Activated CD4-positive, alpha-beta T cell treated with anti-CD3 and anti-CD28 coated beads, Interleukin-2, Interleukin-6, amounts not matched to agents 100 ng/mL and 50 ng/mL, durations not matched to agents 16 hours and 8 hours (primary cell): ENCODE results near the gene GATA1.
"Not testable (repeated sequence)": the region's sequence is repeated elsewhere in the genome, so short reads cannot be mapped to it uniquely, and the experiment has no call there.

ENCODE experiments used
- DNase-seq: peaks from one replicate; pipeline ENCODE4 v3.0.0-alpha.2; 2020

GATA1 gene

GRCh38 chrX:48816014-48816810 is 29.8 kb downstream of the GATA1 start:
- no peak for DNase-seq

- DNase-seq, result no peak
These were observed 31.7 kb downstream of the GATA1 start for GRCh38 chrX:48818098-48818497.

GRCh38 chrX:48818866-48819265 is 32.5 kb downstream of the GATA1 start:
- DNase-seq, result no peak

- not testable (repeated sequence) for DNase-seq
These were observed 33.0 kb downstream of the GATA1 start for GRCh38 chrX:48819394-48819793.

- DNase-seq, result no peak
These were observed 36.7 kb downstream of the GATA1 start for GRCh38 chrX:48823053-48823452.

- DNase-seq, result no peak
These were observed 37.7 kb downstream of the GATA1 start for GRCh38 chrX:48824066-48824465.

- no peak for DNase-seq
These were observed 39.9 kb downstream of the GATA1 start, which contains the start of gene ERAS for GRCh38 chrX:48826135-48826875. Gene ERAS (plus strand): TSS chrX:48826513. CDS start chrX:48829124, 2,611 bp downstream.

GRCh38 chrX:48826876-48827653 is 40.7 kb downstream of the GATA1 start:
- DNase-seq, result no peak

GRCh38 chrX:48827654-48827968 is 41.2 kb downstream of the GATA1 start:
- no peak for DNase-seq

GRCh38 chrX:48829016-48829735 is 42.8 kb downstream of the GATA1 start:
- DNase-seq, result no peak

GRCh38 chrX:48831136-48831908 is 44.9 kb downstream of the GATA1 start:
- no peak for DNase-seq

GRCh38 chrX:48831909-48832291 is 45.5 kb downstream of the GATA1 start:
- no peak for DNase-seq

- no peak for DNase-seq
These were observed 47.2 kb downstream of the GATA1 start for GRCh38 chrX:48833542-48834138.

GRCh38 chrX:48834383-48834709 is 48.0 kb downstream of the GATA1 start:
- DNase-seq, result no peak

- no peak for DNase-seq
These were observed 49.3 kb downstream of the GATA1 start, which contains the start of gene PCSK1N for GRCh38 chrX:48835524-48836329. Gene PCSK1N (minus strand): TSS chrX:48835610. CDS start chrX:48835532, 78 bp downstream.

- no peak for DNase-seq
These were observed 53.3 kb downstream of the GATA1 start for GRCh38 chrX:48839686-48840085.
